Upper lobe of right lung (tissue), 1 donor: ENCODE results near the gene PTPRN2. TPM values are rescaled to one million over a fixed set of nuclear protein-coding genes. Genes with fewer than 3 reads are reported as not detected.

ENCODE experiments used
- ATAC-seq: fragments of 200-7000 bp; cut with Tn5 transposase; one replicate; pipeline ENCODE4 v1.9.1; 2020; ENCODE audit warnings: mild to moderate bottlenecking, moderate library complexity
- DNase-seq: peaks from one replicate; pipeline ENCODE4 v3.0.0-alpha.2; 2020
- H3K27ac ChIP-seq: fragments of 200-600 bp; one replicate; pipeline ENCODE4 v1.8.0; 2022
- H3K27me3 ChIP-seq: fragments of 200-600 bp; one replicate; pipeline ENCODE4 v1.8.0; 2022; ENCODE audit warnings: mild to moderate bottlenecking
- H3K36me3 ChIP-seq: fragments of 200-600 bp; one replicate; pipeline ENCODE4 v1.8.0; 2022
- H3K4me1 ChIP-seq: fragments of 200-600 bp; one replicate; pipeline ENCODE4 v1.8.0; 2022
- H3K4me3 ChIP-seq: fragments of 200-600 bp; one replicate; pipeline ENCODE4 v1.8.0; 2022; ENCODE audit warnings: mild to moderate bottlenecking
- H3K9me3 ChIP-seq: fragments of 200-600 bp; one replicate; pipeline ENCODE4 v1.8.0; 2022
- CTCF ChIP-seq: fragments of 200-600 bp; IDR thresholded peaks from one replicate; pipeline ENCODE4 v1.8.0; 2022; ENCODE audit warnings: antibody characterized with exemption
- intact Hi-C: fragments of 100-400 bp; cut with DNase I; formaldehyde crosslinking; loops from one replicate; pipeline ENCODE4 v1.11.0; 2022
- total RNA-seq: library from RNA; stranded (reverse); fragmentation: NEBNext Ultra II Directional; extraction: Animal tissue kit (Norgen Biotek cat#: 25700); gene quantifications from one replicate; pipeline ENCODE4 v1.2.1, GENCODE V29; 2021
- donor health status: DM: no; HTN: yes; CAD: no; lungs with severe emphysema.

The PTPRN2 gene
- total RNA-seq, 1 donor from 2014 or later, result 4.9 TPM

GRCh38 chr7:158585721-158586498 lies 1.7 kb downstream of the PTPRN2 start:
- no peak for ATAC-seq
- Histone ChIP-seq H3K36me3 (no peaks in the 10 kb centered on the region), H3K4me1 (peaks cover 12% of the 10 kb centered on the region), H3K27me3 (peaks cover 56% of the 10 kb centered on the region), H3K27ac (no peak overlapping the region), H3K9me3 (no peaks in the 10 kb centered on the region), H3K4me3 (no peak overlapping the region)
- TF ChIP-seq CTCF, result no peak
- DNase-seq, result no peak
- intact Hi-C loops, result no loop called here

- H3K27me3 ChIP-seq, result peaks cover 56% of the 10 kb centered on the region
- H3K27ac ChIP-seq, result no peak overlapping the region
- intact Hi-C loops, result no loop called here
Observed at GRCh38 chr7:158584407-158584806, 3.2 kb downstream of the PTPRN2 start.

GRCh38 chr7:158583810-158584209 lies 3.8 kb downstream of the PTPRN2 start:
- ATAC-seq (no peak), DNase-seq (no peak)
- no peaks in the 10 kb centered on the region for H3K36me3 ChIP-seq
- H3K4me3 ChIP-seq, result no peak overlapping the region
- H3K4me1 ChIP-seq, result peaks cover 12% of the 10 kb centered on the region
- peaks cover 9% of the 10 kb centered on the region for H3K9me3 ChIP-seq
- no peak overlapping the region for H3K27ac ChIP-seq
- intact Hi-C loops, result no loop called here
- H3K27me3 ChIP-seq, result peaks cover 56% of the 10 kb centered on the region
- TF ChIP-seq CTCF, result no peak

More at GRCh38 chr7:158584407-158584806, 3.2 kb downstream of the PTPRN2 start:
- Histone ChIP-seq H3K4me1 (peaks cover 12% of the 10 kb centered on the region), H3K36me3 (no peaks in the 10 kb centered on the region), H3K9me3 (peaks cover 5% of the 10 kb centered on the region), H3K4me3 (no peak overlapping the region)
- no peak for TF ChIP-seq CTCF
- ATAC-seq (no peak), DNase-seq (no peak)

- H3K4me1 ChIP-seq, result peaks cover 12% of the 10 kb centered on the region
- no peaks in the 10 kb centered on the region for H3K36me3 ChIP-seq
- no peak overlapping the region for H3K4me3 ChIP-seq
- no peak for TF ChIP-seq CTCF
- H3K27ac ChIP-seq, result no peak overlapping the region
- intact Hi-C loops, result no loop called here
- DNase-seq, result no peak
- peaks cover 51% of the 10 kb centered on the region for H3K27me3 ChIP-seq
- no peak for ATAC-seq
- H3K9me3 ChIP-seq, result peaks cover 9% of the 10 kb centered on the region
Observed at GRCh38 chr7:158583143-158583542, 4.5 kb downstream of the PTPRN2 start.

- intact Hi-C loops, result no loop called here
- Histone ChIP-seq H3K4me3 (no peak overlapping the region), H3K4me1 (peaks cover 11% of the 10 kb centered on the region), H3K27me3 (peaks cover 49% of the 10 kb centered on the region), H3K27ac (peak overlapping the region; percentile 27), H3K36me3 (no peaks in the 10 kb centered on the region), H3K9me3 (peaks cover 9% of the 10 kb centered on the region)
- DNase-seq, result no peak
- no peak for ATAC-seq
- no peak for TF ChIP-seq CTCF
Observed at GRCh38 chr7:158582089-158582456, 5.5 kb downstream of the PTPRN2 start.
